Cerebellar cortex (tissue), 1 donor: Measurements from ENCODE around the gene BNIP5.

Experiments
- DNase-seq: peaks from one replicate; pipeline ENCODE4 v3.0.0-alpha.2; 2015; ENCODE audit warnings: low spot score

Gene BNIP5

DNA sequence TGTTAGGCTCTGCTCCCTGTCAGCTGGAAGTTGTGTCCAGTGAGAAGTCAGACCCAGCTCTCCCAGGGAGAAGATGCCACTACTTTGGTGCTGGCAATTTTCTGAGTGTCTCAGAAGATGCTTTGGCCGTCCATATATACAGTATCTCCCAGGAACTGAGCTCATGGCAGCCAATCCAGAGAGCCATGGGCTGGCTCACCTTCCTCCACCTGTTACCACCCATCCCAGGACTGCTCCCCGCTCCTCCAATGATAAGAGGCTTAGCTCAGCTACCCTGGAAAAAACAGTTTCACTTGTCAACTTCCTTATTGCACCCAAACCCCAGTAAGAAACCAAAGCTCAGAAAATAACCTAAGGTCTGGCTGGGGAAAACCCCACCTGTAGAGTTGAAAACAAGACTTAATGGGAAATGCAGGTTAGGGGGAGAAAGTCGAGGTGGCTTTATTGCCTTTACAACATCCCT is at the start of gene BNIP5:
TSS of gene BNIP5 (minus strand) at position 110 of the 463 bp plus-strand sequence. CDS start 6,198 bp downstream, outside the sequence.
- no peak for DNase-seq

DNA sequence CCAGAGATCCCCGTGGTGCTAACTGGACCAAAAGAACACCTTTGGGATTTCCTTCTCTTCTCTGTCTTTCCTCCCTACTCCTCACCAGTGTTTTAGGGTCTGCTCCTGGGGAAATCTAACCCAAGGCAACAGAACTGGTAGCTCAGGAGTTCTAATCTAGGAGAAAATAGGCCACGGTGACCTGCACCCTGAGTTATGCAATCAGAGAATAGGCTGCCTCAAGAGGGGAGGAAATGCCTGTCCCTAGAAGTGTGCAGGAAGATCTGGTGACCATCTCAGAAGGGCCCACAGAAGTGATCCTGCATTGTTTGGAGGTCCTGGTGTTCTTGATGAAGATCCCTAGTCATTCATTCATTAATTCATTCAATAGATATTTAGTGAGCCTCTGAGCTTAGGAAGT is 47.4 kb upstream of the BNIP5 start:
- DNase-seq, result no peak

DNA sequence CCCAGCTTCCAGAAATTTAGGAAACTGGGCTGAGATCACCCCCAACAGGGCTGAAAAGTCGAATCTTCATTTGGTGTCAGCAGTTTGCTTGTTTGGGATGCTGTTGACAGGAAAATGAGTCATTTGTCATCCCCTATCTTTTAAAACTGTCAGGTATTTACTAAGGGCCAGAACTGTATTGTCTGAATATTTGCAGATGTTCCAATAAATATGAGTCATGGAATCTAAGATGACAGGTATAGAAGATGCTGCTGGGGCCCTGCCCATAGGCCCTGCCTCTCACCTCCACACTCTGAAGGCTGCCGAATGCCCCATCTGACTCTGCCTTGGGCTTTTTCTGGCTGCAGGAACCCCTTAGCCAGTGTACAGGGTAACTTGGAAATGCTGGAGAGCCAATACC is 46.9 kb upstream of the BNIP5 start:
- DNase-seq, result no peak

GRCh38 chr6:36382976-36383375 is 46.3 kb upstream of the BNIP5 start:
- no peak for DNase-seq

GRCh38 chr6:36381502-36382389 is 45.1 kb upstream of the BNIP5 start:
- no peak for DNase-seq

GRCh38 chr6:36380166-36380565 is 43.5 kb upstream of the BNIP5 start:
- no peak for DNase-seq

GRCh38 chr6:36378936-36379335 is 42.2 kb upstream of the BNIP5 start:
- no peak for DNase-seq

GRCh38 chr6:36378243-36378920 is 41.7 kb upstream of the BNIP5 start:
- no peak for DNase-seq

GRCh38 chr6:36377594-36377993 is 40.9 kb upstream of the BNIP5 start:
- DNase-seq, result no peak

- no peak for DNase-seq
These were observed 40.1 kb upstream of the BNIP5 start for GRCh38 chr6:36376742-36377141.

DNA sequence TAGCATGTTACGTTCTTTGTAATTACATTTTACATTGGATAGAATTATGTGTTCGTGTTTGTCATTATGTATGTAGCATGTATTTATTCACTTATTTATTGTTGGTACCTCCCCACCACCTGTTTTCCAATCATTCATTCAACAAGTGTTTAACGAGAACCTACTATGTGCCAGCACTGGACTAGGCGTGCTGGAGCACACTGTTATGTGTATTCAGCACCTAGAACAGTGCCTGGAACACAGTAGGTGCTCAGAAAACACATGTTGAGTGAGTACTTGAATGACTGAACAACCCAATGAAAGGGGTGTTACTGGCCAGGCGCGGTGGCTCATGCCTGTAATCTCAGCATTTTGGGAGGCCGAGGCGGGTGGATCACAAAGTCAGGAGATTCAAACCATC is 39.5 kb upstream of the BNIP5 start:
- DNase-seq, result no peak

GRCh38 chr6:36375644-36376155 is 39.0 kb upstream of the BNIP5 start:
- DNase-seq, result no peak

- DNase-seq, result no peak
These were observed 38.3 kb upstream of the BNIP5 start for GRCh38 chr6:36374972-36375371.

DNA sequence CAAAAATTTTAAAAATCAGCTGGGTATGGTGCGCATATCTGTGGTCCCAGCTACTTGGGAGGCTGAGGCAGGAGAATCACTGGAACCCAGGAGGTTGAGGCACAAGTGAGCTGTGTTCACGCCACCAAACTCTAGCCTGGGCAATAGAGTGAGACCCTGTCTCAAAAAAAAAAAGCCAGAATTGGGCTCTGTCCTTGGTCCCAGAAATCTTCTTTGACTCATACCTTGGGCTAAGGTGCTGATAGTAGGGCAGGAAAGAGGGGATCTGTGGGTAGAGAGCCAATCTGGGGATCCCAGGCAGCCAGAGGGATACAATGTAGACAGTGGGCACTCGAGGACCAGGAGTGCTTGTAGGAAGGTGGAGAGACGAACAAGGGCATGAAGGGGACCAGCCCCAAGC is 37.5 kb upstream of the BNIP5 start:
- DNase-seq, result no peak

DNA sequence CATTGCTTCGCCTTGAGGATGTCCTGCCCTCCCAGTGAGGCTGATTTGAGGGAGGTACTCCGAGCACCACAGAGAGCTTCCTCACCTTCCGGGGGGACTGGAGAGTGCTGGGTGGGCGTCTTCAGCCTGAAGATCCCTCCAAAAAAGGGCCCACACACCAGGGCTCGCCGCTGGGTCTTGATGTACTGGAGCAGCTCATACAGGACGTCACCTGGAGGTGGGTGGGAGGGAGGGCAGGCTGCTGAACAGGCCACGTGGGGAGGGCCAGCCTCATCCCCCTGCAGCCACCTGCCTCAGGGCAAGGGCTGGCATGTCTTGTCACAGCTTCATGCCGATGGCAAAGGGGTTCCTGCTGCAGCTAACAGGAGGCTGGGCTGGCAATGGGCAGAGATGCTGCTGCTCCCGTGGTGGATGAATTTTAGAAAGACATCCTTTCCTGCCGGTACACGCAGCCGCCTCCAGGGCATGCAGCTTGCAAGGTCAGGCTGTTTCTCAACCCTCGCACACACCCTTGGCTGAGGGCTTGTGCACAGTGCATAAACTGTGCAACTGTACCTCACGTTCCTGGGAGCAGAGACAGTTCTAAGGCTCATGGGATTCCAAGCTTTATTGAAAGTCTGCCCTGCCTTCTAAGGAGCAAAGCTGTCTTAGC is 36.8 kb upstream of the BNIP5 start:
- DNase-seq, result no peak

GRCh38 chr6:36372088-36372487 is 35.4 kb upstream of the BNIP5 start:
- DNase-seq, result no peak

GRCh38 chr6:36371211-36371610 is 34.5 kb upstream of the BNIP5 start:
- no peak for DNase-seq

GRCh38 chr6:36370638-36371037 is 34.0 kb upstream of the BNIP5 start:
- no peak for DNase-seq

- DNase-seq, result no peak
These were observed 32.5 kb upstream of the BNIP5 start for GRCh38 chr6:36368921-36369865.

DNA sequence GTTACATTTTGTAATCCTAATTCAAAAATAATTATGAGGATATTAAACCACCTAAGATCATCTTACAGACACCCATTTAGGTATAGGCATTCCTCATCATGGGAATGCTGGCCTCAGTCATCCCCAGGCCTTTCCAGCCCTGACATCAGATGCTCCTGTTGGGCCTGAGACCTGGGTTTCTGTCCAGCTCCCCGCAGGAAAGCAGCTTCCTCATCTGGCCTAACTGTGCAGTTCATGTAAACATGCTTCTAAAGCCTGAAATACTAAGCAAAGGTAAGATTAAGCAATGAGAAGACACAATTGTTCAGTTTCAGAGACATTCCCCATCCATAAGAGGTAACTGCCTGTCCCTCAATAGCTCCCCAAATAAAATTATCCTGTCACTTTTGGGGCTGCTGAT is 31.7 kb upstream of the BNIP5 start:
- DNase-seq, result no peak

DNA sequence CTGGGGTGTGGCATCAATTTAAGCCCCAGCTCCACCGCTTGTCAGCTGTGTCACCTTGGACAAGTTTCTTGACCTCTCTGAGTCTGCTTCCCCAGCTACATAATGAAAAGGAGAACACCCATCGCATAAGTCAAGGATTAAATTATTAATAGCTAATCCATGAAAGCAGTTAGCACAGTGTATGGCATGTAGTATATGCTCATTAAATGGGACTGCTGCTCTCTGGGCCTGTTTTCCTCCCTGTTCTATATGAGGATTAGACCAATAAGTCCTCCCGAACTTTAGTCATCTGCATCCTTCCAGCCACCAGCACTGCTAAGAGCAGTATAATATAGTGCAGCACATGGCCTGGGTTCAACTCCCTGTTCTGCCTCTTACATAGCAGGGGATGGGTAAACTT is 31.1 kb upstream of the BNIP5 start:
- DNase-seq, result no peak
